OCI-LY3 (cell line): ENCODE data around the gene LIPE.

ENCODE experiments used
- EZH2phosphoT487 ChIP-seq: fragments of 200-600 bp; shearing (Covaris generic); IDR thresholded peaks from 2 replicates; pipeline ENCODE4 v1.6.1; 2018; ENCODE audit warnings: antibody characterized with exemption, mixed run types, low read depth
- TF ChIP-seq, protein P1 (sequence below): fragments of 200-600, 300-600 bp; sonication (generic); IDR thresholded peaks from 2 replicates; pipeline ENCODE4 v1.5.1; 2014; ENCODE audit warnings: antibody characterized with exemption, low read length, low read depth

- TF ChIP-seq, protein P1, sequence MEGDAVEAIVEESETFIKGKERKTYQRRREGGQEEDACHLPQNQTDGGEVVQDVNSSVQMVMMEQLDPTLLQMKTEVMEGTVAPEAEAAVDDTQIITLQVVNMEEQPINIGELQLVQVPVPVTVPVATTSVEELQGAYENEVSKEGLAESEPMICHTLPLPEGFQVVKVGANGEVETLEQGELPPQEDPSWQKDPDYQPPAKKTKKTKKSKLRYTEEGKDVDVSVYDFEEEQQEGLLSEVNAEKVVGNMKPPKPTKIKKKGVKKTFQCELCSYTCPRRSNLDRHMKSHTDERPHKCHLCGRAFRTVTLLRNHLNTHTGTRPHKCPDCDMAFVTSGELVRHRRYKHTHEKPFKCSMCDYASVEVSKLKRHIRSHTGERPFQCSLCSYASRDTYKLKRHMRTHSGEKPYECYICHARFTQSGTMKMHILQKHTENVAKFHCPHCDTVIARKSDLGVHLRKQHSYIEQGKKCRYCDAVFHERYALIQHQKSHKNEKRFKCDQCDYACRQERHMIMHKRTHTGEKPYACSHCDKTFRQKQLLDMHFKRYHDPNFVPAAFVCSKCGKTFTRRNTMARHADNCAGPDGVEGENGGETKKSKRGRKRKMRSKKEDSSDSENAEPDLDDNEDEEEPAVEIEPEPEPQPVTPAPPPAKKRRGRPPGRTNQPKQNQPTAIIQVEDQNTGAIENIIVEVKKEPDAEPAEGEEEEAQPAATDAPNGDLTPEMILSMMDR, result no peak
- TF ChIP-seq EZH2phosphoT487, result no peak
Observed at GRCh38 chr19:42423462-42424344, 3.5 kb downstream of the LIPE start.
